Neural cell (in vitro differentiated cells): ENCODE data around the gene TPRKB. TPM values are rescaled to one million over a fixed set of nuclear protein-coding genes. Genes with fewer than 3 reads are reported as not detected.

Source experiments
- H2AFZ ChIP-seq: fragments of 200-600, 300-800 bp; sonication (generic), shearing (Covaris generic); 2 replicates; pipeline ENCODE4 v1.6.0; 2014; ENCODE audit warnings: low read depth, mild to moderate bottlenecking, antibody characterized with exemption, low read length, moderate library complexity
- H3F3A ChIP-seq: fragments of 200-600 bp; shearing (Covaris generic); 2 replicates; pipeline ENCODE4 v1.6.1; 2016; ENCODE audit warnings: mild to moderate bottlenecking, moderate library complexity, mixed read lengths, antibody characterized with exemption, low read length; ENCODE audit not compliant: insufficient read depth, poor library complexity, severe bottlenecking
- H3K27ac ChIP-seq: fragments of 200-600, 300-800 bp; sonication (generic), shearing (Covaris generic); 2 replicates; pipeline ENCODE4 v1.5.1; 2014; ENCODE audit warnings: mild to moderate bottlenecking, low read length, moderate library complexity
- H3K27me3 ChIP-seq: fragments of 300-800, 200-600 bp; sonication (generic), shearing (Covaris generic); 2 replicates; pipeline ENCODE4 v1.6.0; 2014; ENCODE audit warnings: mild to moderate bottlenecking, low read depth, low read length, moderate library complexity; ENCODE audit not compliant: insufficient read depth
- H3K36me3 ChIP-seq: fragments of 300-800, 200-600 bp; sonication (generic), shearing (Covaris generic); 2 replicates; pipeline ENCODE4 v1.5.1; 2014; ENCODE audit warnings: mild to moderate bottlenecking, antibody characterized with exemption, low read length, moderate library complexity; ENCODE audit not compliant: insufficient read depth
- H3K4me2 ChIP-seq: fragments of 300-800, 200-600 bp; sonication (generic), shearing (Covaris generic); 2 replicates; pipeline ENCODE4 v1.6.0; 2014; ENCODE audit warnings: mild to moderate bottlenecking, low read length
- H3K4me3 ChIP-seq: fragments of 300-800, 200-600 bp; sonication (generic), shearing (Covaris generic); 2 replicates; pipeline ENCODE4 v1.5.1; 2014; ENCODE audit warnings: mild to moderate bottlenecking, low read length, moderate library complexity
- H3K79me2 ChIP-seq: fragments of 200-600 bp; shearing (Covaris generic); replicated peaks from 2 replicates; pipeline ENCODE4 v1.6.0; 2014; ENCODE audit warnings: mild to moderate bottlenecking, low read length, moderate library complexity; ENCODE audit not compliant: insufficient read depth
- H3K9ac ChIP-seq: fragments of 300-800, 200-600 bp; sonication (generic), shearing (Covaris generic); 2 replicates; pipeline ENCODE4 v1.6.1; 2016; ENCODE audit warnings: mild to moderate bottlenecking, low read length, mixed read lengths
- H3K9me2 ChIP-seq: fragments of 200-600 bp; shearing (Covaris generic); 2 replicates; pipeline ENCODE4 v1.6.1; 2016; ENCODE audit warnings: mild to moderate bottlenecking, low read length, mixed read lengths; ENCODE audit not compliant: insufficient read depth
- H3K9me3 ChIP-seq: fragments of 200-600, 300-800 bp; sonication (generic), shearing (Covaris generic); 2 replicates; pipeline ENCODE4 v1.6.1; 2016; ENCODE audit warnings: mild to moderate bottlenecking, mixed run types, low read length, moderate library complexity, mixed read lengths
- H4K20me1 ChIP-seq: fragments of 200-600 bp; shearing (Covaris generic); 2 replicates; pipeline ENCODE4 v1.6.1; 2016; ENCODE audit warnings: mild to moderate bottlenecking, mixed run types; ENCODE audit not compliant: insufficient read depth
- EP300 ChIP-seq: fragments of 450-650 bp; conservative IDR thresholded peaks from 2 replicates; pipeline ENCODE4 v1.6.1; 2014; ENCODE audit warnings: antibody characterized with exemption, mild to moderate bottlenecking, moderate library complexity; ENCODE audit not compliant: poor library complexity, severe bottlenecking
- MXI1 ChIP-seq: fragments of 450-650 bp; conservative IDR thresholded peaks from 2 replicates; pipeline ENCODE4 v1.6.1; 2014; ENCODE audit warnings: antibody characterized with exemption, mild to moderate bottlenecking; ENCODE audit not compliant: poor library complexity, severe bottlenecking
- POLR2AphosphoS5 ChIP-seq: IDR thresholded peaks from 2 replicates; pipeline ENCODE4 v1.6.1; 2012
- RAD21 ChIP-seq: fragments of 450-650 bp; conservative IDR thresholded peaks from 2 replicates; pipeline ENCODE4 v1.6.1; 2014; ENCODE audit warnings: antibody characterized with exemption, mild to moderate bottlenecking, moderate library complexity
- SMC3 ChIP-seq: fragments of 450-650 bp; conservative IDR thresholded peaks from 2 replicates; pipeline ENCODE4 v1.6.1; 2014; ENCODE audit warnings: antibody characterized with exemption, mild to moderate bottlenecking, moderate library complexity; ENCODE audit not compliant: poor library complexity
- TAF1 ChIP-seq: IDR thresholded peaks from 2 replicates; pipeline ENCODE4 v1.6.1; 2012; ENCODE audit warnings: low read depth
- polyA plus RNA-seq: library from polyadenylated mRNA; depleted of rRNA; stranded (reverse); fragments of >200 nt; gene quantifications from 2 replicates; pipeline ENCODE4 v1.2.3, GENCODE V29; 2014
- TF ChIP-seq, protein P1 (sequence below): IDR thresholded peaks from 2 replicates; pipeline ENCODE4 v1.6.1; 2012; ENCODE audit warnings: borderline replicate concordance

Gene TPRKB
- polyA plus RNA-seq, 1 donor from 2014 or later, result 162 TPM

DNA sequence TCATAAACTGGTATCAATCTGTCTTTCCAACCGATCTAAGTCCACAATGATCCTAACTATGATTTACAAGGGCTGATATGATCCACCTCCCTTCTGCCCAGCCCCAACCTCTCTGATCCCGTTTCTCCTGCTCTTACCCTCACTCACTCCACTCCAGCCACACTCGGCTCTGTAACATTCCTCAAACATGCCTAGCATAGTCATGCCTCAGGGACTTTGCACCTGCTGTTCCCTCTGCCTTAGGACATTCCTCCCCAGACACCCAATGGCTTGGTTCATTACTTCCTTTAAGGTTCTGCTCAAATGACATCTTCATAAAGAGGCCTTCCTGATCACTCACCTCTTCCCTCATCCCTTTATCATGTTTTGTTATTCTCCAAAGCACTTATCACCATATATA is 33.6 kb upstream of the TPRKB start:
- Histone ChIP-seq H3K79me2 (no peaks in the 10 kb centered on the region), H3K4me3 (no peak overlapping the region), H3K4me2 (no peak overlapping the region), H3K9ac (no peak overlapping the region), H3F3A (no peaks in the 10 kb centered on the region), H3K27ac (no peak overlapping the region), H3K36me3 (peaks cover 8% of the 10 kb centered on the region), H3K9me3 (no peaks in the 10 kb centered on the region), H3K27me3 (no peaks in the 10 kb centered on the region), H4K20me1 (no peaks in the 10 kb centered on the region), H3K9me2 (no peaks in the 10 kb centered on the region), H2AFZ (no peak overlapping the region)
- TF ChIP-seq SMC3 (no peak), MXI1 (no peak), POLR2AphosphoS5 (no peak)
- TF ChIP-seq, protein P1, sequence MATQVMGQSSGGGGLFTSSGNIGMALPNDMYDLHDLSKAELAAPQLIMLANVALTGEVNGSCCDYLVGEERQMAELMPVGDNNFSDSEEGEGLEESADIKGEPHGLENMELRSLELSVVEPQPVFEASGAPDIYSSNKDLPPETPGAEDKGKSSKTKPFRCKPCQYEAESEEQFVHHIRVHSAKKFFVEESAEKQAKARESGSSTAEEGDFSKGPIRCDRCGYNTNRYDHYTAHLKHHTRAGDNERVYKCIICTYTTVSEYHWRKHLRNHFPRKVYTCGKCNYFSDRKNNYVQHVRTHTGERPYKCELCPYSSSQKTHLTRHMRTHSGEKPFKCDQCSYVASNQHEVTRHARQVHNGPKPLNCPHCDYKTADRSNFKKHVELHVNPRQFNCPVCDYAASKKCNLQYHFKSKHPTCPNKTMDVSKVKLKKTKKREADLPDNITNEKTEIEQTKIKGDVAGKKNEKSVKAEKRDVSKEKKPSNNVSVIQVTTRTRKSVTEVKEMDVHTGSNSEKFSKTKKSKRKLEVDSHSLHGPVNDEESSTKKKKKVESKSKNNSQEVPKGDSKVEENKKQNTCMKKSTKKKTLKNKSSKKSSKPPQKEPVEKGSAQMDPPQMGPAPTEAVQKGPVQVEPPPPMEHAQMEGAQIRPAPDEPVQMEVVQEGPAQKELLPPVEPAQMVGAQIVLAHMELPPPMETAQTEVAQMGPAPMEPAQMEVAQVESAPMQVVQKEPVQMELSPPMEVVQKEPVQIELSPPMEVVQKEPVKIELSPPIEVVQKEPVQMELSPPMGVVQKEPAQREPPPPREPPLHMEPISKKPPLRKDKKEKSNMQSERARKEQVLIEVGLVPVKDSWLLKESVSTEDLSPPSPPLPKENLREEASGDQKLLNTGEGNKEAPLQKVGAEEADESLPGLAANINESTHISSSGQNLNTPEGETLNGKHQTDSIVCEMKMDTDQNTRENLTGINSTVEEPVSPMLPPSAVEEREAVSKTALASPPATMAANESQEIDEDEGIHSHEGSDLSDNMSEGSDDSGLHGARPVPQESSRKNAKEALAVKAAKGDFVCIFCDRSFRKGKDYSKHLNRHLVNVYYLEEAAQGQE, result no peak

DNA sequence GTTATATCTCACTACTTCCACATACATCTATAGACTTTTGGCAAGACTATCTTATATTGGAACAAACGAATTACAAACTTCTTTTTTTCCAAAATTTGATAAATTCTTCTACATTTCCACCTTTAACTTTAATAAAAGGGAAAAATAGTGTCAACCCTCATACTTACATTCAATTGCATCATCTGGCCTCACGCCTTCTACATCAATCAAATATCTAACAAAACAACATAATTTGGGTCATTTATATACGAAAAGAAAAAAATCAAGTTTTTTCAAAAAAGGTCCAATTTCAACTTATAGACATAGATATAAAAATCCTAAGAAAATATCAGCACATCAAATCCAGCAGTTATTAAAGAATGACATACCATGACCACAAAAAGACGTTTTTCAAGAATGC is 29.8 kb upstream of the TPRKB start:
- Histone ChIP-seq H3K9ac (no peak overlapping the region), H3K27me3 (no peaks in the 10 kb centered on the region), H3K9me2 (no peaks in the 10 kb centered on the region), H3K9me3 (no peaks in the 10 kb centered on the region), H3K4me3 (no peak overlapping the region), H3K27ac (no peak overlapping the region), H3K4me2 (no peak overlapping the region), H2AFZ (no peak overlapping the region), H4K20me1 (no peaks in the 10 kb centered on the region), H3F3A (no peaks in the 10 kb centered on the region), H3K79me2 (no peaks in the 10 kb centered on the region), H3K36me3 (peaks cover 13% of the 10 kb centered on the region)
- TF ChIP-seq TAF1, result no peak
- TF ChIP-seq MXI1, result no peak
- no peak for TF ChIP-seq POLR2AphosphoS5
- TF ChIP-seq EP300, result no peak

DNA sequence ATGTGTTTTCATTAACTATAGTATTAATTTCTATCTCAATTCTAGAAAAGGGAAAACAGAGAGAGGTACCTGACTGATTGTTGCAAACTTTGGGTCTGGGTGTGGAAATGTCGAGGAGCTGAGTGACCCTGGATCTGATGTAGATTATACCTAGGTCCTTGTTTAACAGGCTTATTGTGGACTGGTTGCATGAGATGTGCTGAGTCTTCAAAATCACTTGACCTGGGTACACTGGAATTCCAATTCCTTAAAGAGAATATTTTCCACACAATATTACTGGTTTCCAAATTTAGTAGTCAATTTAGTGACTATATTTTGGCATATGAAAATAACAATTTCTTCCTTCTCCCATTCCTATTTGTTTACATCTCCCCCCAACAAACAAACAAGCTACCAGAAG is 29.2 kb upstream of the TPRKB start:
- Histone ChIP-seq H3K4me3 (no peak overlapping the region), H3F3A (no peaks in the 10 kb centered on the region), H3K9me3 (no peaks in the 10 kb centered on the region), H3K9me2 (no peaks in the 10 kb centered on the region), H3K36me3 (peaks cover 13% of the 10 kb centered on the region), H4K20me1 (no peaks in the 10 kb centered on the region), H3K79me2 (no peaks in the 10 kb centered on the region), H2AFZ (no peak overlapping the region), H3K9ac (no peak overlapping the region), H3K4me2 (no peak overlapping the region), H3K27me3 (no peaks in the 10 kb centered on the region), H3K27ac (no peak overlapping the region)
- TF ChIP-seq RAD21, result no peak
- TF ChIP-seq, protein P1, result no peak
